Adrenal gland (tissue), 12 donors: Measurements from ENCODE around the gene SULF2. TPM values are rescaled to one million over a fixed set of nuclear protein-coding genes. Genes with fewer than 3 reads are reported as not detected.

Source experiments
- DNase-seq, 7 donors: peaks; one replicate each; pipeline ENCODE4 v3.0.0-alpha.2; 2019 to 2020
- H3K27ac ChIP-seq, 5 donors: fragments of 200-600 bp; sonication (generic) in 4 of 5; 1 replicate in 3 of 5; 2 replicates in 2 of 5; pipeline versions ENCODE4 v1.5.1 to v1.8.0; 2016 to 2020; ENCODE audit warnings: mild to moderate bottlenecking in 1 of 5
- H3K27me3 ChIP-seq: fragments of 200-600 bp; 2 replicates; pipeline ENCODE4 v1.8.0; 2021
- H3K36me3 ChIP-seq, 2 donors: fragments of 200-600 bp; replicated peaks in 1 of 2; 1 replicate in 1 of 2; 2 replicates in 1 of 2; pipeline versions ENCODE4 v1.5.1 to v1.8.0; 2018 to 2022
- H3K4me1 ChIP-seq, 2 donors: fragments of 200-600 bp; replicated peaks in 1 of 2; 1 replicate in 1 of 2; 2 replicates in 1 of 2; pipeline versions ENCODE4 v1.5.1 to v1.8.0; 2018 to 2021
- H3K4me3 ChIP-seq, 4 donors: fragments of 200-600 bp; sonication (generic) in 3 of 4; one replicate each; pipeline ENCODE4 v1.5.1; 2016 to 2018
- H3K9me3 ChIP-seq, 3 donors: fragments of 200-600 bp; sonication (generic) in 1 of 3; replicated peaks in 1 of 3; 1 replicate in 2 of 3; 2 replicates in 1 of 3; pipeline versions ENCODE4 v1.5.1 to v1.8.0; 2016 to 2021
- POLR2A ChIP-seq, 2 donors: fragments of 450-650 bp; IDR thresholded peaks; one replicate each; pipeline ENCODE4 v1.6.1; 2017; ENCODE audit warnings: antibody characterized with exemption in 2 of 2, mild to moderate bottlenecking in 2 of 2, moderate library complexity in 1 of 2
- WGBS, 4 donors: extraction: QIAGEN DNeasy Blood & Tissue Kit in 2 of 4; methylation state at CpG; one replicate each; pipeline versions ENCODE4 v1.1.5 to v1.1.7; 2013 to 2017; 5-methylcytosine and 5-hydroxymethylcytosine counted together
- intact Hi-C, 2 donors: fragments of 100-400 bp; cut with DNase I; formaldehyde crosslinking; loops; one replicate each; pipeline versions ENCODE4 v1.14.1 to v1.15.0; 2022 to 2023
- polyA plus RNA-seq, 3 donors: library from polyadenylated mRNA; stranded (reverse); fragments of 200-250 nt in 2 of 3; fragments of 350-450 nt in 1 of 3; fragmentation: Illumina TruSeq in 1 of 3; extraction: RNeasy Lipid Tissue Mini Kit (QIAGEN cat#74804) in 1 of 3; gene quantifications; one replicate each; pipeline ENCODE4 v1.2.3, GENCODE V29; 2013 to 2014
- total RNA-seq, 9 donors: library from RNA; depleted of rRNA in 4 of 9; stranded (reverse); fragments of >200 nt in 4 of 9; fragments of 120-200 nt in 1 of 9; fragmentation: NEBNext Ultra II Directional in 1 of 9; extraction: Animal tissue kit (Norgen Biotek cat#: 25700) in 1 of 9; gene quantifications; one replicate each; pipeline versions ENCODE4 v1.1.0 to v1.2.4, GENCODE V29; 2013 to 2023
- TF ChIP-seq, protein P1 (sequence below), 6 experiments: fragments of 450-650 bp in 4 of 6; fragments of 200-600 bp in 2 of 6; sonication (generic) in 1 of 6; IDR thresholded peaks; 1 replicate in 5 of 6; 2 replicates in 1 of 6; pipeline versions ENCODE4 v1.5.1 to v1.8.0; 2016 to 2021; ENCODE audit warnings: antibody characterized with exemption in 6 of 6, mild to moderate bottlenecking in 2 of 6, moderate library complexity in 1 of 6
- donor health status: healthy with polysubstance abuse.
- donor health status: Bipolar disorder and iron deficiency.
- donor health status: DM: yes; HTN: yes; CAD: no.
- donor health status: DM: no; HTN: no; CAD: no.
- donor health status: DM: no; HTN: no; CAD: no.
- donor health status: DM: yes; HTN: yes; CAD: no.

SULF2 gene
- total and polyA plus RNA-seq, 12 donors, result 13.5 to 42.5 (median 25.6) TPM

DNA sequence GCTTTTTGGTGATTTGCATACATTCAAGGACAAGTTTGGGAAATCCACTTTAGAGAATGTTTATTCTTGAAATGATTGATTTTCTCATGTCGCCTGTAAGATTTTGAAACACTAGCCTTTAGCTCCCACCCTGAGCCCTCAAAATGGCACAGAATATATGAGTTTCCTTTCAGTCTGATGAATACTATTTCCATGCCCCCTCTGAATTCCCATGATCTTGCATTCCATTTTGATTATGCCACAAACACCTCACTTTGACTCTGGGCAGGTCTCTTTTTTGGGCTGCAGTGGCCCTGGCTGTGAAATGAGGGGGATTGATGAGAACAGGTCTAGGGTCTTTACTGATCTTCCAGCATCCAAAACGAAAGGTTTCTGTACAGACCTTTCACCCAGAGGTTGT is 50.4 kb downstream of the SULF2 start:
- no peaks in the 10 kb centered on the region for H3K27me3 ChIP-seq
- no peak for DNase-seq
- TF ChIP-seq, protein P1, sequence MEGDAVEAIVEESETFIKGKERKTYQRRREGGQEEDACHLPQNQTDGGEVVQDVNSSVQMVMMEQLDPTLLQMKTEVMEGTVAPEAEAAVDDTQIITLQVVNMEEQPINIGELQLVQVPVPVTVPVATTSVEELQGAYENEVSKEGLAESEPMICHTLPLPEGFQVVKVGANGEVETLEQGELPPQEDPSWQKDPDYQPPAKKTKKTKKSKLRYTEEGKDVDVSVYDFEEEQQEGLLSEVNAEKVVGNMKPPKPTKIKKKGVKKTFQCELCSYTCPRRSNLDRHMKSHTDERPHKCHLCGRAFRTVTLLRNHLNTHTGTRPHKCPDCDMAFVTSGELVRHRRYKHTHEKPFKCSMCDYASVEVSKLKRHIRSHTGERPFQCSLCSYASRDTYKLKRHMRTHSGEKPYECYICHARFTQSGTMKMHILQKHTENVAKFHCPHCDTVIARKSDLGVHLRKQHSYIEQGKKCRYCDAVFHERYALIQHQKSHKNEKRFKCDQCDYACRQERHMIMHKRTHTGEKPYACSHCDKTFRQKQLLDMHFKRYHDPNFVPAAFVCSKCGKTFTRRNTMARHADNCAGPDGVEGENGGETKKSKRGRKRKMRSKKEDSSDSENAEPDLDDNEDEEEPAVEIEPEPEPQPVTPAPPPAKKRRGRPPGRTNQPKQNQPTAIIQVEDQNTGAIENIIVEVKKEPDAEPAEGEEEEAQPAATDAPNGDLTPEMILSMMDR (IDR thresholded peaks at IDR 0.05), result no peak
- WGBS, 4 donors, result 73 to 85% (median 76%) methylated on average over 2 of the region's 2 CpGs
- H3K36me3 ChIP-seq, result no peaks in the 10 kb centered on the region
- H3K27ac ChIP-seq, result no peak overlapping the region
- intact Hi-C loops, result no loop called here
- no peaks in the 10 kb centered on the region for H3K9me3 ChIP-seq
- no peaks in the 10 kb centered on the region for H3K4me1 ChIP-seq
- H3K4me3 ChIP-seq, result no peak overlapping the region

DNA sequence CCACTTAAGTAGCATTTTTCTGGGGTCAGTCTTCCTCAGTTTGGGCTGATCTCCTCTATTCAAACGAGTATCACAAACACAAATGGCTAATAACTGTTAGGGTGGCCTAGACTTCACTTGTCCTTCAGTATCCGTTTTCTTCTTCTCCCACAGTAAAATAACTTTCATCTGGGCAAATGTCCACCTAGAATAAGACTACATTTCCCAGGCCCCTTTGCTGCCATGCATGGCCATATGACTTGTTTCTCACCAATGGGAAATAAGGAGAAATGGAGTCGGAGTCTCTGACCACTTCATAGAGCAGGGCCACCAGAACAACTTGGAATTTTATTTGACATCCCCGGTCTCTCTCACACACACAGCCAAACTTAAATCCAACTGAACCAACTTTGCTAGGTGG is 51.4 kb downstream of the SULF2 start:
- no peaks in the 10 kb centered on the region for H3K4me1 ChIP-seq
- no peak overlapping the region for H3K27ac ChIP-seq
- no peak for DNase-seq
- no peaks in the 10 kb centered on the region for H3K36me3 ChIP-seq
- no peaks in the 10 kb centered on the region for H3K27me3 ChIP-seq
- no peak for TF ChIP-seq POLR2A (IDR thresholded peaks at IDR 0.05)
- TF ChIP-seq, protein P1 (IDR thresholded peaks at IDR 0.05), result no peak
- H3K9me3 ChIP-seq, result no peaks in the 10 kb centered on the region
- intact Hi-C loops, result no loop called here
- 73 to 82% (median 75%) methylated on average over 4 of the region's 4 CpGs for WGBS, 4 donors
- H3K4me3 ChIP-seq, result no peak overlapping the region

DNA sequence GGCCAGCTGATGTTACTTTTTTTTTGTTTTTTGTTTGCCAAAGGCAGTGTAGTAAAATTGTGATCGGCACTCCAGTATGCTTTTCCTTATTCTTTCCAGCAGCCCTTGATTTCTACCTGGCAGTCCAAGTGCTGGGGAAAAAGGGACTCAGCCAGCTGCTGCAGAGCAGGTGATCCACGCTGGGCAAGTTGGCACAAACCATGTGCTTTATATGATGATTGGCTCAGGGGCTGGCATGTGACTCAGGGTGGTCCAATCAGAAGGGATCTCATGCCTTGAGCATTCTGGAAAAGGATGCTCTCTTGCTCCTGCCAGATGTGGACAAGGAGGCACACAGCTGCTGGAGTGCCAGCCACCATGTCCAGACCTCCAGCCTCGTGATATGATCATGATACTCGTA is 54.5 kb downstream of the SULF2 start:
- no peak overlapping the region for H3K27ac ChIP-seq
- no peaks in the 10 kb centered on the region for H3K9me3 ChIP-seq
- intact Hi-C loops, result no loop called here
- WGBS, 4 donors, result 90 to 96% (median 92%) methylated on average over 4 of the region's 4 CpGs
- H3K4me1 ChIP-seq, result no peaks in the 10 kb centered on the region
- no peaks in the 10 kb centered on the region for H3K27me3 ChIP-seq
- H3K36me3 ChIP-seq, result no peaks in the 10 kb centered on the region
- no peak for DNase-seq
- no peak overlapping the region for H3K4me3 ChIP-seq
- TF ChIP-seq POLR2A (IDR thresholded peaks at IDR 0.05), result no peak
- TF ChIP-seq, protein P1 (IDR thresholded peaks at IDR 0.05), result no peak

DNA sequence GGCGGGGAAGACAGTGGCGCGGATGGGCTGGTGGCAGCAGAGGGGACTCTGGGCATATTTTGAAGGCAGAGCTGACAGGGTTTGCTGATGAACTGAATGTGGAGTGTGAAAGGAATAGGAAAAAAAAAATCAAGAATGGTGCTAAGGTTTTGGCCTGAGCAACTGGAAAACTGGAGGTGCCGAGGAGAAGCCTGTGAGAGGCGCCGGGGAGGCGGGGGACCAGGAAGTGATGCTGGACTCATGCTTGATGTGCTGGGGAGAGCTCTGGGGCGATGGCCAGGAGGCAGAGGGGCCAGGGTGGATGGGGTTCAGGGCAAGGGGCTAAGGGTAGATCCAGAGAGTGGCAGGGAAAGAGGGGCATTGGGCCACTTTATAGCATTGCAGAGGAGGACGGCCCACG is 55.8 kb downstream of the SULF2 start:
- intact Hi-C loops, result no loop called here
- 91 to 94% (median 91%) methylated on average over 10 of the region's 10 CpGs for WGBS, 4 donors
- DNase-seq, result no peak
- no peak overlapping the region for H3K4me3 ChIP-seq
- H3K27me3 ChIP-seq, result no peaks in the 10 kb centered on the region
- TF ChIP-seq POLR2A (IDR thresholded peaks at IDR 0.05), result no peak
- TF ChIP-seq, protein P1 (IDR thresholded peaks at IDR 0.05), result no peak
- H3K9me3 ChIP-seq, result no peaks in the 10 kb centered on the region
- H3K4me1 ChIP-seq, result no peaks in the 10 kb centered on the region
- no peak overlapping the region for H3K27ac ChIP-seq
- H3K36me3 ChIP-seq, result no peaks in the 10 kb centered on the region
